Measurements from ENCODE around the gene LRP1. TPM values are rescaled to one million over a fixed set of nuclear protein-coding genes. Genes with fewer than 3 reads are reported as not detected.

Gene LRP1
- total and polyA plus RNA-seq, 2 experiments from 2014 or later, result 47.8 to 76.8 TPM

GRCh38 chr12:57176139-57176477 lies 47.8 kb downstream of the LRP1 start:
- Histone ChIP-seq H4K20me1 (ENCODE audit: insufficient read depth, poor library complexity, severe bottlenecking) (no peaks in the 10 kb centered on the region), H3K79me2 (no peaks in the 10 kb centered on the region), H3K27ac (no peak overlapping the region), H3K4me2 (no peak overlapping the region), H3K36me3 (replicated peaks; ENCODE audit: insufficient read depth, low read depth) (no peaks in the 10 kb centered on the region), H3K4me3 (no peak overlapping the region), H3K27me3 (no peaks in the 10 kb centered on the region), H3K4me1 (ENCODE audit: insufficient read depth) (no peaks in the 10 kb centered on the region), H2AFZ (no peak overlapping the region), H3K9me2 (replicated peaks; ENCODE audit: insufficient read depth) (no peaks in the 10 kb centered on the region), H3K9me3 (ENCODE audit: low read depth) (no peaks in the 10 kb centered on the region)
- TF ChIP-seq EZH2phosphoT487 (IDR thresholded peaks at IDR 0.05; ENCODE audit: low read depth, severe bottlenecking, unreplicated experiment), result no peak
- TF ChIP-seq CTCF (IDR thresholded peaks at IDR 0.05; ENCODE audit: poor library complexity), result no peak
- no peak for TF ChIP-seq EZH2 (IDR thresholded peaks at IDR 0.05; ENCODE audit: borderline replicate concordance)
- 94% methylated on average over 9 of the region's 9 CpGs for WGBS (ENCODE audit: low lambda C conversion rate, missing lambda C conversion rate)
- no peak for DNase-seq (ENCODE audit: low spot score)

GRCh38 chr12:57176846-57177245 lies 48.6 kb downstream of the LRP1 start:
- no peaks in the 10 kb centered on the region for H3K9me3 ChIP-seq (ENCODE audit: low read depth)
- H3K4me3 ChIP-seq, result no peak overlapping the region
- no peak overlapping the region for H2AFZ ChIP-seq
- H3K9me2 ChIP-seq (replicated peaks; ENCODE audit: insufficient read depth), result no peaks in the 10 kb centered on the region
- H3K27me3 ChIP-seq, result no peaks in the 10 kb centered on the region
- H3K4me2 ChIP-seq, result no peak overlapping the region
- DNase-seq (ENCODE audit: low spot score), result no peak
- 95% methylated on average over 9 of the region's 9 CpGs for WGBS (ENCODE audit: low lambda C conversion rate, missing lambda C conversion rate)
- no peak overlapping the region for H3K27ac ChIP-seq
- H3K79me2 ChIP-seq, result no peaks in the 10 kb centered on the region
- no peaks in the 10 kb centered on the region for H4K20me1 ChIP-seq (ENCODE audit: insufficient read depth, poor library complexity, severe bottlenecking)
- H3K36me3 ChIP-seq (replicated peaks; ENCODE audit: insufficient read depth, low read depth), result no peaks in the 10 kb centered on the region
- no peak for TF ChIP-seq EZH2phosphoT487 (IDR thresholded peaks at IDR 0.05; ENCODE audit: low read depth, severe bottlenecking, unreplicated experiment)
- TF ChIP-seq CTCF (IDR thresholded peaks at IDR 0.05; ENCODE audit: poor library complexity), result no peak
- TF ChIP-seq EZH2 (IDR thresholded peaks at IDR 0.05; ENCODE audit: borderline replicate concordance), result no peak
- no peaks in the 10 kb centered on the region for H3K4me1 ChIP-seq (ENCODE audit: insufficient read depth)

GRCh38 chr12:57177354-57177753 lies 49.1 kb downstream of the LRP1 start:
- no peak overlapping the region for H3K27ac ChIP-seq
- no peaks in the 10 kb centered on the region for H3K4me1 ChIP-seq (ENCODE audit: insufficient read depth)
- no peaks in the 10 kb centered on the region for H3K27me3 ChIP-seq
- no peak overlapping the region for H3K4me2 ChIP-seq
- H3K9me3 ChIP-seq (ENCODE audit: low read depth), result no peaks in the 10 kb centered on the region
- DNase-seq (ENCODE audit: low spot score), result no peak
- H3K4me3 ChIP-seq, result no peak overlapping the region
- H2AFZ ChIP-seq, result no peak overlapping the region
- 99% methylated on average over 14 of the region's 16 CpGs for WGBS (ENCODE audit: low lambda C conversion rate, missing lambda C conversion rate)
- TF ChIP-seq EZH2phosphoT487 (IDR thresholded peaks at IDR 0.05; ENCODE audit: low read depth, severe bottlenecking, unreplicated experiment) (no peak), CTCF (IDR thresholded peaks at IDR 0.05; ENCODE audit: poor library complexity) (no peak), EZH2 (IDR thresholded peaks at IDR 0.05; ENCODE audit: borderline replicate concordance) (no peak)
- no peaks in the 10 kb centered on the region for H3K79me2 ChIP-seq
- no peaks in the 10 kb centered on the region for H3K36me3 ChIP-seq (replicated peaks; ENCODE audit: insufficient read depth, low read depth)
- no peaks in the 10 kb centered on the region for H3K9me2 ChIP-seq (replicated peaks; ENCODE audit: insufficient read depth)
- H4K20me1 ChIP-seq (ENCODE audit: insufficient read depth, poor library complexity, severe bottlenecking), result no peaks in the 10 kb centered on the region

- Histone ChIP-seq H3K27ac (no peak overlapping the region), H3K9me2 (replicated peaks; ENCODE audit: insufficient read depth) (no peaks in the 10 kb centered on the region), H3K27me3 (no peaks in the 10 kb centered on the region), H3K36me3 (replicated peaks; ENCODE audit: insufficient read depth, low read depth) (no peaks in the 10 kb centered on the region), H3K4me2 (no peak overlapping the region), H2AFZ (no peak overlapping the region), H3K4me3 (no peak overlapping the region), H3K4me1 (ENCODE audit: insufficient read depth) (no peaks in the 10 kb centered on the region), H3K9me3 (ENCODE audit: low read depth) (no peaks in the 10 kb centered on the region), H4K20me1 (ENCODE audit: insufficient read depth, poor library complexity, severe bottlenecking) (no peaks in the 10 kb centered on the region), H3K79me2 (no peaks in the 10 kb centered on the region)
- DNase-seq (ENCODE audit: low spot score), result no peak
- TF ChIP-seq CTCF (IDR thresholded peaks at IDR 0.05; ENCODE audit: poor library complexity) (no peak), EZH2phosphoT487 (IDR thresholded peaks at IDR 0.05; ENCODE audit: low read depth, severe bottlenecking, unreplicated experiment) (no peak), EZH2 (IDR thresholded peaks at IDR 0.05; ENCODE audit: borderline replicate concordance) (no peak)
- 94% methylated on average over 14 of the region's 14 CpGs for WGBS (ENCODE audit: low lambda C conversion rate, missing lambda C conversion rate)
These were observed 49.9 kb downstream of the LRP1 start for GRCh38 chr12:57178213-57178612.
